ENCODE measurements around the gene DCUN1D1.
A peak's percentile ranks its signal among the peaks of the same experiment; 100 is the strongest.

The DCUN1D1 gene

GRCh38 chr3:182972387-182972786, 8.0 kb downstream of the DCUN1D1 start:
- DNase-seq (ENCODE audit: low spot score), result no peak

GRCh38 chr3:182971637-182972036, 8.7 kb downstream of the DCUN1D1 start:
- no peak for DNase-seq (ENCODE audit: low spot score)

GRCh38 chr3:182970811-182971418, 9.4 kb downstream of the DCUN1D1 start:
- DNase-seq (ENCODE audit: low spot score), result no peak

GRCh38 chr3:182969853-182970252, 10.5 kb downstream of the DCUN1D1 start:
- no peak for DNase-seq (ENCODE audit: low spot score)

GRCh38 chr3:182969277-182969676, 11.1 kb downstream of the DCUN1D1 start:
- no peak for DNase-seq (ENCODE audit: low spot score)

GRCh38 chr3:182967218-182968204, 12.8 kb downstream of the DCUN1D1 start:
- DNase-seq (ENCODE audit: low spot score), result no peak

- DNase-seq (ENCODE audit: low spot score), result no peak
These were observed 14.4 kb downstream of the DCUN1D1 start for GRCh38 chr3:182965861-182966366.

- no peak for DNase-seq (ENCODE audit: low spot score)
These were observed 16.2 kb downstream of the DCUN1D1 start for GRCh38 chr3:182964179-182964578.

- DNase-seq (ENCODE audit: low spot score), result no peak
These were observed 18.2 kb downstream of the DCUN1D1 start for GRCh38 chr3:182962166-182962565.

GRCh38 chr3:182959474-182960350, 20.6 kb downstream of the DCUN1D1 start:
- peak; percentile 66 for DNase-seq (ENCODE audit: low spot score)

- no peak for DNase-seq (ENCODE audit: low spot score)
These were observed 22.6 kb downstream of the DCUN1D1 start for GRCh38 chr3:182957676-182958266.

- DNase-seq (ENCODE audit: low spot score), result no peak
These were observed 23.1 kb downstream of the DCUN1D1 start for GRCh38 chr3:182957226-182957625.

GRCh38 chr3:182954553-182955235, 25.6 kb downstream of the DCUN1D1 start:
- no peak for DNase-seq (ENCODE audit: low spot score)

- no peak for DNase-seq (ENCODE audit: low spot score)
These were observed 30.6 kb downstream of the DCUN1D1 start for GRCh38 chr3:182949688-182950087.

GRCh38 chr3:182948305-182948704, 32.0 kb downstream of the DCUN1D1 start:
- no peak for DNase-seq (ENCODE audit: low spot score)

- DNase-seq (ENCODE audit: low spot score), result no peak
These were observed 32.5 kb downstream of the DCUN1D1 start for GRCh38 chr3:182947888-182948287.

GRCh38 chr3:182941719-182942118, 38.6 kb downstream of the DCUN1D1 start:
- no peak for DNase-seq (ENCODE audit: low spot score)

GRCh38 chr3:182940266-182940808, 40.0 kb downstream of the DCUN1D1 start:
- DNase-seq (ENCODE audit: low spot score), result no peak

GRCh38 chr3:182937293-182938051, 42.9 kb downstream of the DCUN1D1 start:
- no peak for DNase-seq (ENCODE audit: low spot score)

- DNase-seq (ENCODE audit: low spot score), result no peak
These were observed 43.4 kb downstream of the DCUN1D1 start for GRCh38 chr3:182936918-182937285.

All from ecto neural progenitor cell (in vitro differentiated cells).